Gastroesophageal sphincter (tissue), 4 donors: Measurements from ENCODE around the gene CD46. TPM values are rescaled to one million over a fixed set of nuclear protein-coding genes. Genes with fewer than 3 reads are reported as not detected.

Experiments
- ATAC-seq: fragments of 150-250 bp; one replicate; pipeline ENCODE4 v1.9.1; 2016; ENCODE audit warnings: mild to moderate bottlenecking, moderate library complexity
- H3K27ac ChIP-seq, 4 donors: fragments of 200-600 bp; sonication (generic) in 3 of 4; 1 replicate in 3 of 4; 2 replicates in 1 of 4; pipeline ENCODE4 v1.5.1; 2016 to 2019
- H3K27me3 ChIP-seq: fragments of 200-600 bp; sonication (generic); one replicate; pipeline ENCODE4 v1.5.1; 2019
- H3K36me3 ChIP-seq, 2 donors: fragments of 200-600 bp; sonication (generic); one replicate each; pipeline ENCODE4 v1.5.1; 2019; ENCODE audit warnings: control low read depth in 1 of 2
- H3K4me1 ChIP-seq, 3 donors: fragments of 200-600 bp; sonication (generic); 1 replicate in 2 of 3; 2 replicates in 1 of 3; pipeline ENCODE4 v1.5.1; 2016 to 2019; ENCODE audit warnings: control low read depth in 2 of 3
- H3K4me3 ChIP-seq, 2 donors: fragments of 200-600 bp; sonication (generic); one replicate each; pipeline ENCODE4 v1.5.1; 2019; ENCODE audit warnings: mild to moderate bottlenecking in 1 of 2, moderate library complexity in 1 of 2
- H3K9me3 ChIP-seq, 3 donors: fragments of 200-600 bp; sonication (generic); one replicate each; pipeline ENCODE4 v1.5.1; 2017 to 2019; ENCODE audit warnings: control low read depth in 2 of 3
- CTCF ChIP-seq, 4 experiments: fragments of 200-600 bp in 2 of 4; fragments of 450-650 bp in 2 of 4; sonication (generic) in 1 of 4; IDR thresholded peaks; one replicate each; pipeline ENCODE4 v1.5.1; 2017 to 2019; ENCODE audit warnings: antibody characterized with exemption in 4 of 4, mild to moderate bottlenecking in 2 of 4, moderate library complexity in 2 of 4
- EP300 ChIP-seq: sonication (generic); formaldehyde crosslinking; IDR thresholded peaks from one replicate; pipeline ENCODE4 v1.6.1; 2017; ENCODE audit warnings: antibody characterized with exemption, mild to moderate bottlenecking
- POLR2A ChIP-seq, 2 donors: fragments of 450-650 bp; IDR thresholded peaks; one replicate each; pipeline ENCODE4 v1.6.1; 2017; ENCODE audit warnings: antibody characterized with exemption in 2 of 2, mild to moderate bottlenecking in 2 of 2, moderate library complexity in 1 of 2
- POLR2AphosphoS5 ChIP-seq: sonication (generic); formaldehyde crosslinking; IDR thresholded peaks from one replicate; pipeline ENCODE4 v1.6.1; 2017; ENCODE audit warnings: antibody characterized with exemption
- WGBS, 2 donors: methylation state at CpG; one replicate each; pipeline ENCODE4 v1.1.5; 2018; ENCODE audit warnings: low coverage in 1 of 2; 5-methylcytosine and 5-hydroxymethylcytosine counted together
- total RNA-seq, 4 donors: library from RNA; depleted of rRNA; stranded (reverse); fragments of >200 nt; gene quantifications; one replicate each; pipeline ENCODE4 v1.1.0, GENCODE V29; 2016

CD46 gene
- total RNA-seq, 4 donors from 2014 or later: 69.1 to 117 (median 98.6) TPM

- Histone ChIP-seq H3K4me3 (no peak overlapping the region), H3K27me3 (no peaks in the 10 kb centered on the region), H3K27ac (no peak overlapping the region), H3K36me3 (peaks cover 0 to 59% of the 10 kb centered on the region in 2 donors), H3K4me1 (no peaks in the 10 kb centered on the region), H3K9me3 (no peaks in the 10 kb centered on the region)
- no peak for ATAC-seq
- TF ChIP-seq POLR2A (IDR thresholded peaks at IDR 0.05): no peak
- no peak for TF ChIP-seq POLR2AphosphoS5
- no peak for TF ChIP-seq EP300
- TF ChIP-seq CTCF (IDR thresholded peaks at IDR 0.05): no peak
- WGBS, 2 donors: 89 to 91% methylated on average over 7 of the region's 7 CpGs
Observed at GRCh38 chr1:207791290-207791689, 39.4 kb downstream of the CD46 start.

- H3K27ac ChIP-seq: no peak overlapping the region
- no peak overlapping the region for H3K4me3 ChIP-seq
- peaks cover 0 to 17% (median 0%) of the 10 kb centered on the region in 3 donors for H3K4me1 ChIP-seq
- H3K9me3 ChIP-seq: no peaks in the 10 kb centered on the region
- H3K36me3 ChIP-seq: peaks cover 0 to 42% of the 10 kb centered on the region in 2 donors
- ATAC-seq: no peak
- no peaks in the 10 kb centered on the region for H3K27me3 ChIP-seq
- TF ChIP-seq POLR2AphosphoS5: no peak
- no peak for TF ChIP-seq POLR2A (IDR thresholded peaks at IDR 0.05)
- no peak for TF ChIP-seq EP300
- no peak for TF ChIP-seq CTCF (IDR thresholded peaks at IDR 0.05)
Observed at GRCh38 chr1:207793327-207793726, 41.5 kb downstream of the CD46 start.

GRCh38 chr1:207794861-207795260, 43.0 kb downstream of the CD46 start:
- Histone ChIP-seq H3K4me1 (peaks cover 0 to 24% (median 0%) of the 10 kb centered on the region in 3 donors), H3K27ac (no peak overlapping the region), H3K4me3 (no peak overlapping the region), H3K27me3 (no peaks in the 10 kb centered on the region), H3K36me3 (peaks cover 0 to 48% of the 10 kb centered on the region in 2 donors), H3K9me3 (no peaks in the 10 kb centered on the region)
- TF ChIP-seq POLR2A (IDR thresholded peaks at IDR 0.05) (no peak), EP300 (no peak), POLR2AphosphoS5 (no peak), CTCF (IDR thresholded peaks at IDR 0.05) (no peak)
- 70 to 77% methylated on average over 2 of the region's 2 CpGs for WGBS, 2 donors
- ATAC-seq: no peak

- TF ChIP-seq CTCF (IDR thresholded peaks at IDR 0.05): peak; percentile 60 to 86 (median 81)
- TF ChIP-seq POLR2AphosphoS5: peak; percentile 56
- no peak for TF ChIP-seq POLR2A (IDR thresholded peaks at IDR 0.05)
- TF ChIP-seq EP300: no peak
- H3K4me3 ChIP-seq: no peak overlapping the region
- peak; percentile 83 for ATAC-seq
- peak overlapping the region in 2 of 4 donors; percentile 44 to 61 for H3K27ac ChIP-seq
- H3K36me3 ChIP-seq: peaks cover 0 to 61% of the 10 kb centered on the region in 2 donors
- WGBS, 2 donors: 45 to 54% methylated on average over 5 to 7 of the region's 7 CpGs
- H3K27me3 ChIP-seq: no peaks in the 10 kb centered on the region
- H3K9me3 ChIP-seq: no peaks in the 10 kb centered on the region
- peaks cover 0 to 32% (median 0%) of the 10 kb centered on the region in 3 donors for H3K4me1 ChIP-seq
Observed at GRCh38 chr1:207797229-207797973, 45.5 kb downstream of the CD46 start.

GRCh38 chr1:207798847-207799246, 47.0 kb downstream of the CD46 start:
- peak overlapping the region in 3 of 4 donors; percentile 7 to 61 (median 44) for H3K27ac ChIP-seq
- TF ChIP-seq CTCF (IDR thresholded peaks at IDR 0.05) (no peak), EP300 (no peak), POLR2A (IDR thresholded peaks at IDR 0.05) (no peak), POLR2AphosphoS5 (no peak)
- no peak for ATAC-seq
- H3K27me3 ChIP-seq: no peaks in the 10 kb centered on the region
- 63 to 81% methylated on average over 4 to 6 of the region's 6 CpGs for WGBS, 2 donors
- H3K36me3 ChIP-seq: peaks cover 0 to 64% of the 10 kb centered on the region in 2 donors
- H3K4me3 ChIP-seq: no peak overlapping the region
- H3K9me3 ChIP-seq: no peaks in the 10 kb centered on the region
- H3K4me1 ChIP-seq: peaks cover 0 to 44% (median 0%) of the 10 kb centered on the region in 3 donors
